HCT116 (cell line): ENCODE results near the gene NRIP2. TPM values are rescaled to one million over a fixed set of nuclear protein-coding genes. Genes with fewer than 3 reads are reported as not detected.

Experiments
- ATAC-seq: fragments of 200-7000 bp; cut with Tn5 transposase; 2 replicates; pipeline ENCODE4 v1.9.1; 2020; ENCODE audit warnings: mild to moderate bottlenecking, moderate library complexity
- BruUV-seq: library from RNA; stranded (reverse); fragments of 400-500 nt; replicated peaks from 2 replicates; lab custom pipeline; 2021; lab: Mats Ljungman, UMichigan
- CTCF ChIA-PET: fragments of 300-600 bp; sonication (Branson Sonifier 250); formaldehyde crosslinking; loops from one replicate; lab custom pipeline; 2021; ENCODE audit warnings: antibody characterized with exemption; lab: Charles Lee
- POLR2A ChIA-PET: fragments of 300-600, 350-600 bp; sonication (Branson Sonifier 250); formaldehyde crosslinking; loops from one replicate; lab custom pipeline; 2021; ENCODE audit warnings: antibody characterized with exemption; lab: Charles Lee
- RAD21 ChIA-PET, 2 experiments: fragments of 300-600 bp; sonication (Branson Sonifier 250); formaldehyde crosslinking; loops; one replicate each; lab custom pipeline; 2023; ENCODE audit warnings: low total read pairs in 2 of 2; ENCODE audit not compliant: uncharacterized antibody in 2 of 2, unreplicated experiment in 2 of 2, low non-redundant PET in 1 of 2; lab: Charles Lee
- DNase-seq: peaks from one replicate; pipeline ENCODE4 v3.0.0-alpha.2; 2010; ENCODE audit warnings: low read depth, low spot score
- H2AFZ ChIP-seq: fragments of 200-600 bp; shearing (Covaris generic), sonication (generic); 2 replicates; pipeline ENCODE4 v1.6.1; 2017; ENCODE audit warnings: low read depth, mixed run types, mixed read lengths, antibody characterized with exemption, low read length; ENCODE audit not compliant: poor library complexity, severe bottlenecking
- H3K27ac ChIP-seq: 2 replicates; pipeline ENCODE4 v1.5.1; 2012; ENCODE audit warnings: low read depth, low read length
- H3K27me3 ChIP-seq: fragments of 200-600 bp; sonication (generic); 2 replicates; pipeline ENCODE4 v1.6.1; 2016; ENCODE audit warnings: mixed run types, low read length, mixed read lengths; ENCODE audit not compliant: insufficient read depth
- H3K36me3 ChIP-seq, 2 experiments: fragments of 200-500 bp in 1 of 2; fragments of 200-600 bp in 1 of 2; sonication (Bioruptor generic) in 1 of 2; sonication (generic) in 1 of 2; 2 replicates each; pipeline versions ENCODE4 v1.5.1 to v1.6.1; 2014 to 2016; ENCODE audit warnings: low read length in 2 of 2, inconsistent platforms in 1 of 2, mixed read lengths in 1 of 2, mixed run types in 1 of 2; ENCODE audit not compliant: insufficient read depth in 2 of 2, control insufficient read depth in 1 of 2
- H3K4me1 ChIP-seq, 2 experiments: fragments of 200-600 bp in 1 of 2; sonication (generic) in 1 of 2; 2 replicates each; pipeline versions ENCODE4 v1.5.1 to v1.6.1; 2012 to 2017; ENCODE audit warnings: low read length in 2 of 2, inconsistent platforms in 1 of 2, mild to moderate bottlenecking in 1 of 2, mixed read lengths in 1 of 2, mixed run types in 1 of 2, moderate library complexity in 1 of 2; ENCODE audit not compliant: insufficient read depth in 2 of 2, control insufficient read depth in 1 of 2
- H3K4me2 ChIP-seq: fragments of 200-600 bp; sonication (generic); 2 replicates; pipeline ENCODE4 v1.6.1; 2017; ENCODE audit warnings: mixed run types, low read length, mixed read lengths
- H3K4me3 ChIP-seq, 2 experiments: fragments of 200-600 bp in 1 of 2; sonication (generic) in 1 of 2; replicated peaks in 1 of 2; 2 replicates each; pipeline ENCODE4 v1.5.1; 2011 to 2016; ENCODE audit warnings: low read length in 2 of 2, control low read depth in 1 of 2, low read depth in 1 of 2, mild to moderate bottlenecking in 1 of 2, mixed read lengths in 1 of 2, mixed run types in 1 of 2
- H3K79me2 ChIP-seq: fragments of 200-600 bp; sonication (generic); 2 replicates; pipeline ENCODE4 v1.6.1; 2017; ENCODE audit warnings: mild to moderate bottlenecking, mixed run types, low read length, moderate library complexity, mixed read lengths; ENCODE audit not compliant: insufficient read depth
- H3K9ac ChIP-seq: fragments of 200-600 bp; sonication (generic); 2 replicates; pipeline ENCODE4 v1.6.1; 2016; ENCODE audit warnings: low read length, mixed read lengths
- H3K9me2 ChIP-seq: fragments of 200-600 bp; sonication (generic), shearing (Covaris generic); 2 replicates; pipeline ENCODE4 v1.6.1; 2017; ENCODE audit warnings: mixed run types, mild to moderate bottlenecking, moderate library complexity; ENCODE audit not compliant: insufficient read depth
- H3K9me3 ChIP-seq, 2 experiments: fragments of 200-500 bp in 1 of 2; fragments of 200-600 bp in 1 of 2; sonication (Bioruptor generic) in 1 of 2; sonication (generic) in 1 of 2; 2 replicates each; pipeline ENCODE4 v1.6.1; 2014 to 2017; ENCODE audit warnings: low read length in 2 of 2, mixed read lengths in 2 of 2, inconsistent platforms in 1 of 2, low read depth in 1 of 2, mild to moderate bottlenecking in 1 of 2, mixed run types in 1 of 2, moderate library complexity in 1 of 2; ENCODE audit not compliant: control insufficient read depth in 1 of 2, insufficient read depth in 1 of 2
- H4K20me1 ChIP-seq: fragments of 200-600 bp; sonication (generic), shearing (Covaris generic); 2 replicates; pipeline ENCODE4 v1.6.1; 2017; ENCODE audit warnings: mixed run types, mild to moderate bottlenecking, moderate library complexity; ENCODE audit not compliant: insufficient read depth
- CBX3 ChIP-seq: IDR thresholded peaks from 2 replicates; pipeline ENCODE4 v1.6.1; 2012; ENCODE audit warnings: low read depth
- EGR1 ChIP-seq: IDR thresholded peaks from 2 replicates; pipeline ENCODE4 v1.6.1; 2012; ENCODE audit warnings: low read depth
- ELF1 ChIP-seq: IDR thresholded peaks from 2 replicates; pipeline ENCODE4 v1.6.1; 2012; ENCODE audit warnings: low read depth, borderline replicate concordance
- EZH2phosphoT487 ChIP-seq: fragments of 200-600 bp; IDR thresholded peaks from 2 replicates; pipeline ENCODE4 v1.6.1; 2018; ENCODE audit warnings: antibody characterized with exemption, borderline replicate concordance
- FOSL1 ChIP-seq: IDR thresholded peaks from 2 replicates; pipeline ENCODE4 v1.6.1; 2012; ENCODE audit warnings: low read depth
- JUND ChIP-seq: IDR thresholded peaks from 2 replicates; pipeline ENCODE4 v1.6.1; 2012
- POLR2A ChIP-seq: IDR thresholded peaks from 2 replicates; pipeline ENCODE4 v1.7.0; 2011; ENCODE audit warnings: borderline replicate concordance; ENCODE audit not compliant: insufficient read depth, insufficient read length; ENCODE audit errors: extremely low read depth
- POLR2AphosphoS5 ChIP-seq: IDR thresholded peaks from 2 replicates; pipeline ENCODE4 v1.6.1; 2011; ENCODE audit warnings: mild to moderate bottlenecking, low read depth, low read length, moderate library complexity
- SIN3A ChIP-seq: IDR thresholded peaks from 2 replicates; pipeline ENCODE4 v1.6.1; 2012; ENCODE audit warnings: low read depth
- SP1 ChIP-seq: IDR thresholded peaks from 2 replicates; pipeline ENCODE4 v1.6.1; 2012; ENCODE audit warnings: low read depth
- SRF ChIP-seq: IDR thresholded peaks from 2 replicates; pipeline ENCODE4 v1.6.1; 2012; ENCODE audit warnings: low read depth
- TCF7L2 ChIP-seq: IDR thresholded peaks from 2 replicates; pipeline ENCODE4 v1.7.0; 2011; ENCODE audit warnings: borderline replicate concordance, inconsistent platforms; ENCODE audit not compliant: insufficient read depth, insufficient read length; ENCODE audit errors: extremely low read depth
- YY1 ChIP-seq: IDR thresholded peaks from 2 replicates; pipeline ENCODE4 v1.6.1; 2011; ENCODE audit warnings: low read length, low read depth, moderate library complexity, mild to moderate bottlenecking; ENCODE audit not compliant: insufficient replicate concordance; ENCODE audit errors: extremely low read depth
- ZFX ChIP-seq: fragments of 450-650 bp; IDR thresholded peaks from 2 replicates; pipeline ENCODE4 v1.6.1; 2017
- ZNF274 ChIP-seq: fragments of 200-500 bp; sonication (Bioruptor generic); IDR thresholded peaks from 2 replicates; pipeline ENCODE4 v1.6.1; 2014; ENCODE audit warnings: mild to moderate bottlenecking, low read depth, low read length, inconsistent platforms
- intact Hi-C: fragments of 100-400 bp; cut with micrococcal nuclease; formaldehyde crosslinking; loops from 2 replicates; pipeline ENCODE4 v1.10.0; 2022
- total RNA-seq: library from RNA; stranded (reverse); gene quantifications from one replicate; pipeline ENCODE4 v1.2.1, GENCODE V29; 2021; ENCODE audit not compliant: unreplicated experiment
- TF ChIP-seq, protein P1 (sequence below): IDR thresholded peaks from 2 replicates; pipeline ENCODE4 v1.6.1; 2011; ENCODE audit warnings: mild to moderate bottlenecking, low read length, moderate library complexity; ENCODE audit not compliant: insufficient replicate concordance; ENCODE audit errors: extremely low read depth
- TF ChIP-seq, protein P2 (sequence below): IDR thresholded peaks from 2 replicates; pipeline ENCODE4 v1.6.1; 2012; ENCODE audit warnings: low read depth
- TF ChIP-seq, protein P3 (sequence below): IDR thresholded peaks from 2 replicates; pipeline ENCODE4 v1.6.1; 2012

The NRIP2 gene
- total RNA-seq, 1 experiment from 2014 or later = not detected

DNA sequence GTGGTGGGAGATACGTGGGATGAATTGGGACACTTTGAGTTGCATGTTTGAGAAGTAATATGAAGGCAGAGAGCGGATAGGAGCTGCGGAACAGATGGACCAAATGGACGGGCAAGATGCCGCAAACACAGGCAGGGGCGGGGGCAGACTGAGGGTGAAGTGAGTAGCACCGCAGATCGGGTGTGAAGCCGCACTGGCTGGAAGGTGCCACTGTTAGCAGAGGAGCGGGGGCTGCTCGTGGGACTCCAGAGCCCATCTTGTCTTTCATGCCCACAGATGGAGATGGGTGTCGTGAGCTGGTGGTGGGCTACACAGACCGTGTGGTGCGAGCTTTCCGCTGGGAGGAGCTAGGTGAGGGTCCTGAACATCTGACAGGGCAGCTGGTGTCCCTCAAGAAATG, 15.0 kb downstream of the NRIP2 start:
- intact Hi-C loops = no loop called here
- H3K27me3 ChIP-seq = no peaks in the 10 kb centered on the region
- no peaks in the 10 kb centered on the region for H4K20me1 ChIP-seq
- H3K9me2 ChIP-seq = no peaks in the 10 kb centered on the region
- no peak overlapping the region for H3K4me3 ChIP-seq
- H3K27ac ChIP-seq = no peak overlapping the region
- H3K4me2 ChIP-seq = no peak overlapping the region
- no peak overlapping the region for H3K9ac ChIP-seq
- DNase-seq = no peak
- TF ChIP-seq TCF7L2 (no peak), POLR2AphosphoS5 (no peak), POLR2A (no peak), YY1 (no peak), CBX3 (no peak), ELF1 (no peak), SRF (no peak), ZNF274 (no peak), FOSL1 (no peak), EZH2phosphoT487 (no peak), EGR1 (no peak), SIN3A (no peak), ZFX (no peak), JUND (no peak), SP1 (no peak)
- TF ChIP-seq, protein P1, sequence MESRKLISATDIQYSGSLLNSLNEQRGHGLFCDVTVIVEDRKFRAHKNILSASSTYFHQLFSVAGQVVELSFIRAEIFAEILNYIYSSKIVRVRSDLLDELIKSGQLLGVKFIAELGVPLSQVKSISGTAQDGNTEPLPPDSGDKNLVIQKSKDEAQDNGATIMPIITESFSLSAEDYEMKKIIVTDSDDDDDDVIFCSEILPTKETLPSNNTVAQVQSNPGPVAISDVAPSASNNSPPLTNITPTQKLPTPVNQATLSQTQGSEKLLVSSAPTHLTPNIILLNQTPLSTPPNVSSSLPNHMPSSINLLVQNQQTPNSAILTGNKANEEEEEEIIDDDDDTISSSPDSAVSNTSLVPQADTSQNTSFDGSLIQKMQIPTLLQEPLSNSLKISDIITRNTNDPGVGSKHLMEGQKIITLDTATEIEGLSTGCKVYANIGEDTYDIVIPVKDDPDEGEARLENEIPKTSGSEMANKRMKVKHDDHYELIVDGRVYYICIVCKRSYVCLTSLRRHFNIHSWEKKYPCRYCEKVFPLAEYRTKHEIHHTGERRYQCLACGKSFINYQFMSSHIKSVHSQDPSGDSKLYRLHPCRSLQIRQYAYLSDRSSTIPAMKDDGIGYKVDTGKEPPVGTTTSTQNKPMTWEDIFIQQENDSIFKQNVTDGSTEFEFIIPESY = no peak
- TF ChIP-seq, protein P2, sequence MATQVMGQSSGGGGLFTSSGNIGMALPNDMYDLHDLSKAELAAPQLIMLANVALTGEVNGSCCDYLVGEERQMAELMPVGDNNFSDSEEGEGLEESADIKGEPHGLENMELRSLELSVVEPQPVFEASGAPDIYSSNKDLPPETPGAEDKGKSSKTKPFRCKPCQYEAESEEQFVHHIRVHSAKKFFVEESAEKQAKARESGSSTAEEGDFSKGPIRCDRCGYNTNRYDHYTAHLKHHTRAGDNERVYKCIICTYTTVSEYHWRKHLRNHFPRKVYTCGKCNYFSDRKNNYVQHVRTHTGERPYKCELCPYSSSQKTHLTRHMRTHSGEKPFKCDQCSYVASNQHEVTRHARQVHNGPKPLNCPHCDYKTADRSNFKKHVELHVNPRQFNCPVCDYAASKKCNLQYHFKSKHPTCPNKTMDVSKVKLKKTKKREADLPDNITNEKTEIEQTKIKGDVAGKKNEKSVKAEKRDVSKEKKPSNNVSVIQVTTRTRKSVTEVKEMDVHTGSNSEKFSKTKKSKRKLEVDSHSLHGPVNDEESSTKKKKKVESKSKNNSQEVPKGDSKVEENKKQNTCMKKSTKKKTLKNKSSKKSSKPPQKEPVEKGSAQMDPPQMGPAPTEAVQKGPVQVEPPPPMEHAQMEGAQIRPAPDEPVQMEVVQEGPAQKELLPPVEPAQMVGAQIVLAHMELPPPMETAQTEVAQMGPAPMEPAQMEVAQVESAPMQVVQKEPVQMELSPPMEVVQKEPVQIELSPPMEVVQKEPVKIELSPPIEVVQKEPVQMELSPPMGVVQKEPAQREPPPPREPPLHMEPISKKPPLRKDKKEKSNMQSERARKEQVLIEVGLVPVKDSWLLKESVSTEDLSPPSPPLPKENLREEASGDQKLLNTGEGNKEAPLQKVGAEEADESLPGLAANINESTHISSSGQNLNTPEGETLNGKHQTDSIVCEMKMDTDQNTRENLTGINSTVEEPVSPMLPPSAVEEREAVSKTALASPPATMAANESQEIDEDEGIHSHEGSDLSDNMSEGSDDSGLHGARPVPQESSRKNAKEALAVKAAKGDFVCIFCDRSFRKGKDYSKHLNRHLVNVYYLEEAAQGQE = no peak
- TF ChIP-seq, protein P3, sequence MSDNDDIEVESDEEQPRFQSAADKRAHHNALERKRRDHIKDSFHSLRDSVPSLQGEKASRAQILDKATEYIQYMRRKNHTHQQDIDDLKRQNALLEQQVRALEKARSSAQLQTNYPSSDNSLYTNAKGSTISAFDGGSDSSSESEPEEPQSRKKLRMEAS = no peak
- RAD21 ChIA-PET = no interaction called here
- H3K9me3 ChIP-seq = no peaks in the 10 kb centered on the region
- H3K36me3 ChIP-seq = peaks cover 11 to 31% of the 10 kb centered on the region in 2 experiments; a peak in 3 of 4 replicates
- POLR2A ChIA-PET = no interaction called here
- H3K4me1 ChIP-seq = no peaks in the 10 kb centered on the region
- CTCF ChIA-PET = no interaction called here
- H3K79me2 ChIP-seq = peaks cover 9% of the 10 kb centered on the region; the same call in 1 of the 2 replicates
- TSS peak; percentile 10 for BruUV-seq
- ATAC-seq = no peak
- no peak overlapping the region for H2AFZ ChIP-seq
